Measurements from ENCODE around the gene EEA1.

Gene EEA1

GRCh38 chr12:92784356-92784755 is 144.7 kb downstream of the EEA1 start:
- Histone ChIP-seq H3K9me2 (replicated peaks; ENCODE audit: insufficient read depth, low read length) (no peaks in the 10 kb centered on the region), H3K4me3 (ENCODE audit: insufficient read depth, low read length, poor library complexity, severe bottlenecking) (no peak overlapping the region), H3K9ac (ENCODE audit: low read length) (no peak overlapping the region), H3K27me3 (ENCODE audit: low read length) (no peaks in the 10 kb centered on the region), H3K79me2 (ENCODE audit: insufficient read depth, low read length) (no peaks in the 10 kb centered on the region), H3K9me3 (ENCODE audit: insufficient read depth, low read length) (no peaks in the 10 kb centered on the region), H3K27ac (ENCODE audit: low read depth, low read length) (no peak overlapping the region), H3F3A (ENCODE audit: insufficient read depth) (no peaks in the 10 kb centered on the region), H2AFZ (ENCODE audit: low read depth, low read length, severe bottlenecking) (no peak overlapping the region), H3K36me3 (ENCODE audit: low read length) (0 out of 2 replicates have a peak, but pooled peaks cover 7% of the 10 kb centered on the region), H3K4me2 (ENCODE audit: low read depth, low read length, poor library complexity, severe bottlenecking) (no peak overlapping the region), H4K20me1 (ENCODE audit: low read depth, low read length) (no peaks in the 10 kb centered on the region)
- TF ChIP-seq CTCF (IDR thresholded peaks at IDR 0.05; ENCODE audit: insufficient read depth, low read length, poor library complexity, severe bottlenecking) (no peak), EZH2phosphoT487 (conservative IDR thresholded peaks at IDR 0.05; ENCODE audit: low read length) (no peak)

GRCh38 chr12:92779902-92780301 is 149.2 kb downstream of the EEA1 start:
- H3K4me3 ChIP-seq (ENCODE audit: insufficient read depth, low read length, poor library complexity, severe bottlenecking) = no peak overlapping the region
- H3K9ac ChIP-seq (ENCODE audit: low read length) = no peak overlapping the region
- no peak for TF ChIP-seq EZH2phosphoT487 (conservative IDR thresholded peaks at IDR 0.05; ENCODE audit: low read length)
- TF ChIP-seq CTCF (IDR thresholded peaks at IDR 0.05; ENCODE audit: insufficient read depth, low read length, poor library complexity, severe bottlenecking) = no peak
- H3K9me3 ChIP-seq (ENCODE audit: insufficient read depth, low read length) = no peaks in the 10 kb centered on the region
- no peaks in the 10 kb centered on the region for H4K20me1 ChIP-seq (ENCODE audit: low read depth, low read length)
- no peak overlapping the region for H3K27ac ChIP-seq (ENCODE audit: low read depth, low read length)
- H3K27me3 ChIP-seq (ENCODE audit: low read length) = no peaks in the 10 kb centered on the region
- no peaks in the 10 kb centered on the region for H3K79me2 ChIP-seq (ENCODE audit: insufficient read depth, low read length)
- H3F3A ChIP-seq (ENCODE audit: insufficient read depth) = no peaks in the 10 kb centered on the region
- H3K36me3 ChIP-seq (ENCODE audit: low read length) = peaks cover 23% of the 10 kb centered on the region; the same call in 1 of the 2 replicates
- no peaks in the 10 kb centered on the region for H3K9me2 ChIP-seq (replicated peaks; ENCODE audit: insufficient read depth, low read length)
- no peak overlapping the region for H2AFZ ChIP-seq (ENCODE audit: low read depth, low read length, severe bottlenecking)
- no peak overlapping the region for H3K4me2 ChIP-seq (ENCODE audit: low read depth, low read length, poor library complexity, severe bottlenecking)

- H3K9me2 ChIP-seq (replicated peaks; ENCODE audit: insufficient read depth, low read length) = no peaks in the 10 kb centered on the region
- no peak overlapping the region for H3K9ac ChIP-seq (ENCODE audit: low read length)
- no peaks in the 10 kb centered on the region for H3K9me3 ChIP-seq (ENCODE audit: insufficient read depth, low read length)
- no peaks in the 10 kb centered on the region for H4K20me1 ChIP-seq (ENCODE audit: low read depth, low read length)
- H3K4me2 ChIP-seq (ENCODE audit: low read depth, low read length, poor library complexity, severe bottlenecking) = no peak overlapping the region
- TF ChIP-seq CTCF (IDR thresholded peaks at IDR 0.05; ENCODE audit: insufficient read depth, low read length, poor library complexity, severe bottlenecking) (no peak), EZH2phosphoT487 (conservative IDR thresholded peaks at IDR 0.05; ENCODE audit: low read length) (no peak)
- no peaks in the 10 kb centered on the region for H3K27me3 ChIP-seq (ENCODE audit: low read length)
- no peak overlapping the region for H2AFZ ChIP-seq (ENCODE audit: low read depth, low read length, severe bottlenecking)
- no peaks in the 10 kb centered on the region for H3F3A ChIP-seq (ENCODE audit: insufficient read depth)
- no peak overlapping the region for H3K27ac ChIP-seq (ENCODE audit: low read depth, low read length)
- peaks cover 23% of the 10 kb centered on the region; the same call in 1 of the 2 replicates for H3K36me3 ChIP-seq (ENCODE audit: low read length)
- no peaks in the 10 kb centered on the region for H3K79me2 ChIP-seq (ENCODE audit: insufficient read depth, low read length)
- H3K4me3 ChIP-seq (ENCODE audit: insufficient read depth, low read length, poor library complexity, severe bottlenecking) = no peak overlapping the region
Observed at GRCh38 chr12:92778525-92778924, 150.6 kb downstream of the EEA1 start.
